Jurkat, Clone E6-1 (cell line): ENCODE results near the gene PTPRN2.
A peak's percentile ranks its signal among the peaks of the same experiment; 100 is the strongest.

Experiments used
- DNase-seq: peaks from one replicate; pipeline ENCODE4 v3.0.0-alpha.2; 2011; ENCODE audit warnings: low read depth, low spot score
- H3K4me3 ChIP-seq: 2 replicates; pipeline ENCODE4 v1.5.1; 2011; ENCODE audit warnings: mild to moderate bottlenecking, low read length, control low read depth, moderate library complexity

The PTPRN2 gene

GRCh38 chr7:158017111-158018097 lies 570.2 kb downstream of the PTPRN2 start:
- DNase-seq = no peak
- no peak overlapping the region for H3K4me3 ChIP-seq

GRCh38 chr7:158016180-158017097 lies 571.2 kb downstream of the PTPRN2 start:
- DNase-seq = no peak
- no peak overlapping the region for H3K4me3 ChIP-seq

DNA sequence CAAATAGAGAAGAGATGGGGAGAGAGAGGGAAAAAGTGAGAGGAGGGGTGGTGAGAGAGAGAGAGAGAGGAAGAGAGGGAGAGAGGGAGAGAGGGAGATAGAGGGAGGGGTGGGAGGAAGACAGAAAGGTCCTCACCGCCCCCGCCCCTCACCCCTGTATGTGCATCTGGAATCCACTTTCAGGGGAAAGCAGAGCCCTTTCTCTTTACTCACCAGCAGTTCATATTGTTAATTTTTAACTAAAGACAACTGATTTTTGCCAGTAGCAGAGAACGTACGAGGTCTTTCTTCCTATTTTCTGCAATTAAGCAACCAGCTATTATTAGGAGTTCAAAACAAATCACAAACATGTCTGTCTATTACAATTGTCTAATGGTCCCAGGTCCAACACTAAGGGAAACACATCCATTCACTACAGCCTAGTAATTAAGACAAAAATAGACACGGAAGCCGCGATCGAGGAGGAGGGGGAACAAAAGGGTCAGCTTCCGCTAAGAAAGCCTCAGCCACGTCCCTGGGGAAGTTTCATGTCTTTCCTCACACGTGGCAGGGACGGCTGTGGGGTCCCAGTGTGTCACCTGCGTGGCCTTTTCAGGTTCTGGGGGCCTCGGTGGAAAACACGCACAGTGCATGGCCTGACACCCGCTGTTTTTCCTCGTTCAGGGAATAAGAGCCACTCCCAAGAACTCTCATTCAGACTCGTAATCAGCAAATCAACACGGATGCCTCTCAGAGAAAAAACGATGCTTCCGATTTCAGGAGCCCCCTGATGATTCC lies 572.0 kb downstream of the PTPRN2 start:
- DNase-seq = no peak

GRCh38 chr7:158014976-158015375 lies 572.6 kb downstream of the PTPRN2 start:
- no peak for DNase-seq
- no peak overlapping the region for H3K4me3 ChIP-seq

More for the DNA sequence above, 572.0 kb downstream of the PTPRN2 start:
- no peak overlapping the region for H3K4me3 ChIP-seq

DNA sequence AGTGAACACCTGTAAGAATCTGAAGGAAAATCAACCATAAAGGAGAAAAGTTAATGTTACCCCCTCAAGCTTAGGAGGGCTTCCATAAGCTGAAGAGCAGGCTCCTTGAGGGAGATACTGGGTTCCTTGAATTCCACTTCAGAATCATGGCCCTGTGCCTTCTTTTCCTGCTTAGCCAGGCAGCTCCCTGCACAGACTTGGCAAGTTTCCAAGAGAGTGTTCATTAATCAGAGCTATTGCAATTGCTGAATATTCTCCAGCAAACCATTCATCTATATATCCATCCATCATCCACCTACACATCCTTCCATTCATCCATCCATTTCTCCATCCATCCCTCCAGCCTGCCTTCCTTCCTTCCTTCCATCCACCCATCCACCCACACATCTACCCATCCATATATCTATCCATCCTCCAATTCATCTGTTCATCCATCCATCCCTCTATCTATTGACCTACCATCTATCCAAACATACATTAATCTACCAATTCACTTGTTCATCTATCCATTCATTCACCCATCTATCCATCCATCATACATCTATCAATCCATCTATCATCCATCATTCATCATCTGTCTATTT lies 574.4 kb downstream of the PTPRN2 start:
- no peak overlapping the region for H3K4me3 ChIP-seq
- no peak for DNase-seq

GRCh38 chr7:158011941-158012340 lies 575.7 kb downstream of the PTPRN2 start:
- no peak for DNase-seq

DNA sequence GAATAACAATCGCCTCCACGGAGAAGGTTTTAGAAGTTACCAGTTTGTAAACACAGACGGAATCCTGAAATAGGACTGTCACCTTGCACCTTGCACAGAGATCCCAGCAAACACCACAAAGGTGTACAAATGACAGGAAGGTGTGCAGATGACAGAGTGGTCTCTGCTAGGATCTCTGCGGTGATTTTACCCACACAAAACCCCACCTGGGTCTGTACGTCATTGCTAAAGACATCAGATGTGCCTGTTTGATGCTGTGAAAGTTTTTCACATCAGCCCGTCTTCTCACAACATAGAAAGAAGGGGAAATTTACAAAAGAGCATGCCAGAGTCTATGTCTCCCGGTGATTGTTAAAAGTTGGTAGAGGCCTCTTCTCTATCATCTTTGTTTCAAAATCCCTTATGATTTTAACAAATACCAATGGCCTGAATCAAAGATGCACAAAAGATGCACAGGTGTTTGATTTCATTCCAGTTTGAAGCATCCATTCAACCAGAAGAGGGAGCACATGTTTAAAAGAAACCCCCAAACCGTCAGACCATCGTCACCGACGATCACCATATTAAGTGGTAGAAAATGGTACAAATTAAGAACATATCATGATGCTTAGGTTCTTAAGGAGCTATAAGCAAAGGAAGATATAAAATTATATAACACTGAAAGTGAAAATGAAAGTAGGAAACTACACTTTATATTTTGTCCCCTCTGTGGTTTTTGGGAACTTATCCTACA lies 576.5 kb downstream of the PTPRN2 start:
- H3K4me3 ChIP-seq = no peak overlapping the region
- DNase-seq = peak; percentile 5

More at GRCh38 chr7:158011941-158012340, 575.7 kb downstream of the PTPRN2 start:
- no peak overlapping the region for H3K4me3 ChIP-seq

DNA sequence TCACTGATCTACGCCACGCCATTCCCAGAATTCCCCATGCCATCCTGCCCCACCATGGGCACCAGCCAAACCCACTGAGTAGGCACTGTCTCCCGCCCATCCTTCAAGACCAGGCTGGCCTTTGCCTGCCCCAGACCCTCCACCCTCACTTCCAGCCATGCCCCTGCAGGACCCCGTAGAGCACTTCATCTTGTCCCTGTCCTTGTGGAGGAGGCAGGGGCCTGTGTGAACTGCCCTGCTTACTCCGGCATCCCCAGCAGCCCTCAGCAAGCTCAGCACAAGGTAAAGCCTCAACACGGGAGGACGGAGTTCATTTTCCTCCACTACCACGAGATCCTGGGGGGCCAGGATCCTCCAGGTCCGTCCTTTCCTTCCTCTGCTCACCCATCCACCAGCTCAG lies 577.7 kb downstream of the PTPRN2 start:
- DNase-seq = no peak
- no peak overlapping the region for H3K4me3 ChIP-seq

GRCh38 chr7:158008267-158008666 lies 579.4 kb downstream of the PTPRN2 start:
- DNase-seq = no peak
- no peak overlapping the region for H3K4me3 ChIP-seq

- DNase-seq = no peak
- no peak overlapping the region for H3K4me3 ChIP-seq
These were observed 579.8 kb downstream of the PTPRN2 start for GRCh38 chr7:158007697-158008257.

DNA sequence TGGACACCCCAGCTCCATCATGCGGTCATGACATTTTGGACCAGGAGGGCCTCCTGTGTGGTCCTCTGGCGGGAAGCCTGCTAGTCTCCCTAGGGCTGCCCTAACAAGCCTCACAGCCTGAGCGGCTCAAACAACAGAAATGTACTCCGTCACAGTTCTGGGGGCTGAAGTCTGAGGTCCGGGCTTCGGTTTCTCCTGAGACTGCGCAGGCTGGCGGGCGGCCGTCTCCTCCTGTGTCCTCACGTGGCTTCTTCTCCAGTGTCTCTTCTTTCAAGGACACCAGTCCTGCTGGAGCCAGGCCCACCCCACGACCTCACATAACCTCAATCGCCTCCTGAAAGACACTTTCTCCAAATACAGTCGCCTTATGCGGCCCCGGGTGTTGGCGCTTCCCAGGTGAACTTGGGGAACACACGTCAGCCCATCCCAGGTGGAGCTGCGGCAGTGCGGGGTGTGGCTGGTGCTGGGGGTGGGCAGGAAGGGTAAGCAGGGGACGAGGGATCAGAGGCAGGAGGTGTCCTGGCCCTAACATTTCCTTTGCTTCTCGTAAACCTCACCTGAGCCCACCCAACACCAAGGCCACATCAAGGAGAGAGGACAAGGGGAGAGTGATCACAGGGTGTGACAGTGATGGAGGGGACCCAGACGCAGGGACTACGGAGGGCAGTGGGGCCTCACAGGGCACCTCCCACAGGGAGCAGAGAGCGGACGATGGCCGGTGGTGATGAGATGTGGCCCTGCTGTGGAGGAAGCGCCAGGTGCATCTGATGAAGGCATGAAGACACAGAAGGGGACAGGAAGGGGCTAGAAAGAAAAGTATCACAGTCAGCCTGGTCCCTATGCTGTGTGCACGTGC lies 580.6 kb downstream of the PTPRN2 start:
- no peak overlapping the region for H3K4me3 ChIP-seq
- no peak for DNase-seq

DNA sequence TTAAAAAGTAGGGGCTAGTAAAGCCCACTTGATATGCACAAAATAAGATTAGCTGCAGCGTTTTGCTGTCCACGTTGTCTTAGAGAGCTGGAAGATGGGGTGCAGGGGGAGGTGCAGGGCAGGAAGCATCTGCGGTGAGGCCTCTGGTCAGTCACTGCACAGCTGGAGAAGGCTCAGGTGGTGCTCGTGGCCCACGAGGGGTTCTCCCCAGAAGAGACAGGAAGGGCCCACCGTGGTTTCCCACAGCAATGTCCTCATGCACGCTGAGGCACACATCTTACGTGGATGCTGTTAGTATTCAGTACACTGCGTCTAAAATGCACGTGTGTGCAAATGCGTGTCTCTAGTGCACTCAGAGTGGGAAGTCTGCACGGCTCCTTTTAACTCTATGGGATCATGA lies 582.1 kb downstream of the PTPRN2 start:
- no peak for DNase-seq
- H3K4me3 ChIP-seq = no peak overlapping the region

GRCh38 chr7:158004123-158004490 lies 583.5 kb downstream of the PTPRN2 start:
- DNase-seq = no peak
- H3K4me3 ChIP-seq = no peak overlapping the region

GRCh38 chr7:158003441-158004122 lies 584.0 kb downstream of the PTPRN2 start:
- H3K4me3 ChIP-seq = no peak overlapping the region
- DNase-seq = no peak

DNA sequence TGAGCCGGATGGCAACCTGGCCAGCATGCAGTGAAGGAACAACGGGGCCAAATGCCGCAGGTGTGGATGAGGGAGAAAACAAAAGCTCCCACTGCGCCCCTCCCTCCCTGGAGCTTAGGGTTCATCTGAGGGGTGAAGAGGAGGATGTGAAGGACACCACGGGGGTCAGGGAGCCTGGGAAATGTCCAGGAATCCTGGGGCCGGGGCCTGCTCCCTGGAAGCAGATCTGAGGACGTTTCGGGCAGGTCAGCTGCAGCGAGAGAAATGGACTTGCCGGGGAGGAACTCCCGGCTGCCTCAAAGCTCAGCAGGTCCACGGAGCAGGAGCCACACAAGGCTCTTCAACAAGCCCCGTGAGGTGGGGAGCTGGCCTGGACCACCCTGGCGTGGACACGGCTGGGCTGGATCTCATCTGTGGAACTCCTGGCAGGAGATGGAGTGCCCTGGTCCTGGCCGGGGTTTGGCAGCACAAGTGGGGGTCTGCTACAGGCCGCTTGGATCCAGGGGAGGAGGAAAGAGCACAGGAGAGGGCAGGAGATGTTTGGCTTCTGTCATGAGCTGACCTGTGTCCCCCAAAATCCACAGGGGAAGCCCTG lies 585.0 kb downstream of the PTPRN2 start:
- DNase-seq = no peak
- no peak overlapping the region for H3K4me3 ChIP-seq
